Gastrocnemius medialis (tissue), 4 donors: Measurements from ENCODE around the gene WWP2. TPM values are rescaled to one million over a fixed set of nuclear protein-coding genes. Genes with fewer than 3 reads are reported as not detected.
"Not testable (repeated sequence)": the region's sequence is repeated elsewhere in the genome, so short reads cannot be mapped to it uniquely, and the experiment has no call there.

ENCODE experiments used
- ATAC-seq, 2 donors: fragments of 150-250 bp; one replicate each; pipeline ENCODE4 v1.9.1; 2016
- DNase-seq, 2 donors: peaks; one replicate each; pipeline ENCODE4 v3.0.0-alpha.2; 2019
- H3K27ac ChIP-seq, 4 donors: fragments of 200-600 bp; sonication (generic); 1 replicate in 1 of 4; 2 replicates in 3 of 4; pipeline ENCODE4 v1.5.1; 2016 to 2018; ENCODE audit warnings: mild to moderate bottlenecking in 2 of 4, moderate library complexity in 1 of 4
- H3K27me3 ChIP-seq, 3 donors: fragments of 200-600 bp; sonication (generic) in 2 of 3; 1 replicate in 1 of 3; 2 replicates in 2 of 3; pipeline versions ENCODE4 v1.5.1 to v1.6.0; 2016 to 2019; ENCODE audit warnings: mild to moderate bottlenecking in 1 of 3, moderate library complexity in 1 of 3
- H3K36me3 ChIP-seq, 2 donors: fragments of 200-600 bp; sonication (generic) in 1 of 2; one replicate each; pipeline ENCODE4 v1.5.1; 2017 to 2018
- H3K4me1 ChIP-seq, 2 donors: fragments of 200-600 bp; sonication (generic) in 1 of 2; one replicate each; pipeline ENCODE4 v1.5.1; 2016 to 2017; ENCODE audit warnings: mild to moderate bottlenecking in 2 of 2
- H3K4me3 ChIP-seq, 4 donors: fragments of 200-600 bp; sonication (generic) in 3 of 4; 1 replicate in 1 of 4; 2 replicates in 3 of 4; pipeline ENCODE4 v1.5.1; 2016 to 2019; ENCODE audit warnings: mild to moderate bottlenecking in 2 of 4
- H3K9me3 ChIP-seq, 3 donors: fragments of 200-600 bp; sonication (generic) in 2 of 3; 1 replicate in 1 of 3; 2 replicates in 2 of 3; pipeline ENCODE4 v1.5.1; 2016 to 2019
- in situ Hi-C, 4 donors: fragments of 200-750 bp; cut with MboI; loops; one replicate each; pipeline versions ENCODE4 v1.15.0 to v1.8.0; 2017; ENCODE audit warnings: low sequenced_read_pairs in 4 of 4
- intact Hi-C: fragments of 100-400 bp; cut with DNase I; formaldehyde crosslinking; loops from one replicate; pipeline ENCODE4 v1.15.1; 2023; ENCODE audit warnings: low total_unique reads
- total RNA-seq, 4 donors: library from RNA; depleted of rRNA; stranded (reverse); fragments of >200 nt; gene quantifications; one replicate each; pipeline versions ENCODE4 v1.1.0 to v1.2.3, GENCODE V29; 2016

The WWP2 gene
- total RNA-seq, 4 donors from 2014 or later = 29.4 to 35.6 (median 31.8) TPM

DNA sequence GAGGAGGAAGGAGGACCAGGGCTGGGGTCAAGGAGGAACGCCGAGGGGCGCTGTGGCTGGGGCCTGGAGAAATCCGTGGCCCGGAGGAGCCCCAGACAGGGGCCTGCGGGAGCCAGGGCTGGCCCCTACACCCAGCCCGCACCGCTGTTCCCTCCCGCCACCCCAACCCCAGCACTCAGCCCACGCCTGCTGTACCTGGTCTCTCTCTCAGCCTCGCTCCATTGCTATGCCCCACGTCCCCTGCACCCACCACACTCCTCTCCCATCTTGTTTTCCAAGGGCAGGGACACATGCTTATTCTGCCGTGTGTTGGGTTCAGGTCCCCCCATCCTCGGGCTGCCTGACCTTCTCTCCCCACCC lies 189.5 kb downstream of the WWP2 start:
- H3K27ac ChIP-seq, intact Hi-C loops, ATAC-seq, H3K36me3 ChIP-seq, H3K4me1 ChIP-seq, in situ Hi-C loops, H3K4me3 ChIP-seq, DNase-seq, H3K27me3 ChIP-seq, H3K9me3 ChIP-seq: not testable (repeated sequence)

DNA sequence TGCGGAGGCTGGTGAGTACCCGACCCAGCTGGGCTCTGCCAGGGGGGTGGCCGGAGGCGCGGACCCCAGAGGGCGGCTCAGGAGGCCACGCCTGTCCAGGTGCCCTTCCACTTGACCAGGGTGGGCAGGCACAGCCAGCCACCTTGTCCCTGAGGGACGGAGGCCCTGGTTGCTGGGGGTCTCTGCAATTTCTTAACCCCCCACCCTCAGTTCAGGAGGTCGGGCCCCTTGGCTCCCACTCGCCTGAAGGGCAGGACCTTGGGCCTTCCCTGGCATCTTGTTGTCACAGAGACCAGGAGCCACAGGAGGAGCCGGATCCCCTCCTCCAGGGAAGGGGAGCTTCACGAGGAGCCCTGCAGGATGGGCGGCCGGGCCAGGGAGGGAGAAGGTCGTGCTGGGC lies 190.0 kb downstream of the WWP2 start:
- in situ Hi-C loops, H3K36me3 ChIP-seq, H3K4me3 ChIP-seq, intact Hi-C loops, H3K4me1 ChIP-seq, DNase-seq, H3K9me3 ChIP-seq, H3K27ac ChIP-seq, H3K27me3 ChIP-seq, ATAC-seq: not testable (repeated sequence)

DNA sequence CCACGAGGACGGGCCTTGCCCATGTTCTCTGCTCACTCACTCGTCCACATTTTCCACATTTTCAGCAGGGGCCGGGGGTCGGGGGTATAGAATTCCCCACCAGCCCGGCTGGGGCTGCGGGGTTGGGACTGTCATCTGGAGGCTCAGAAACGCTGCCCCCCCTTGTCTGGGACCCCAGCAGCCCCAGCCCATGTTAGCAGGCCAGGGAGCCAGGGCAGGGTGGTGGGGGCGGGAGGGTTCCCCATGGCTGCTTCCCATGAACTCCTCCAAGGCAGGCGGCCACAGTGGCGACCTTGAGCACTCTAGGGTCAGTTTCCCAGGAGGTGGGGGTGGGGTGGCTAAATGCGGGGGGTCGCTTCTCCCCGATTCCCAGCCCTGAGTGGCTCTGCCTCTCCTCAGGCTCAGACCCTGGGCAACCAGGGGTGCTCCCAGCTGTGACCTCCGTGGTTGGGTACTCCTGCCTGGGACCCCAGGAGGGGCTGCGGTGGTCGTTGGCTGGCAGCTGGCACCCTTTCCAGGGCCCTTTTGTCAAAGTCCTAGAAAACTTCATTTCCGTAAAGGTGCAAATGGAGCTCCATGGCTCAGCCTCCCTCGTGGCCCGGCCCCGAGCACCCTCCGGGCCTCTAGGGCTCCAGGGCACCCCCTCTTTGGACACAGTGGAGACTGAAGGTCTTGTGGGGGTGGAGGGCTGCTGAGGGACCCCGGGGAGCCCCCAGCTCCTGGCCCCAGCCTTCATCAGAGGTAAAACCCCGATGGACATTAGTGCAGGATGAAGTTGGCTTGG lies 190.6 kb downstream of the WWP2 start:
- DNase-seq, ATAC-seq, intact Hi-C loops: not testable (repeated sequence)

DNA sequence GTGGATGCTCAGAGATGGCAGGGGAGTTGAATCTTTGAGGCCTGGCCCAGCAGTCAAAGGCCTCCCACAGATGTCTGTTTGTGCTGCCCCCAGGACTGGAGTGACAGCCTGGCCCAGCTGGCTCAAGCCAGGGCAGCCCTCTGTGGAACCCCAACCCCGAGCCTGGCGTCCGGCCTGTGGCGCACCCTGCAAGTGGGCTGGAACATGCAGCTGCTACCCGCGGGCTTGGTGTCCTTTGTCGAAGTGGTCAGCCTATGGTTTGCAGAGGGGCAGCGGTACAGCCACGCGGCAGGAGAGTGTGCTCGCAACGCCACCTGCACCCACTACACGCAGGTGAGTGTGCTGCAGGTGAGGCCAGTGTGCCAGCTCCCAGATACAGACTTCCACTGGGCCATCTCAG lies 192.1 kb downstream of the WWP2 start:
- in situ Hi-C loops, H3K36me3 ChIP-seq, intact Hi-C loops, DNase-seq, H3K9me3 ChIP-seq, H3K4me1 ChIP-seq, H3K27me3 ChIP-seq, H3K27ac ChIP-seq, H3K4me3 ChIP-seq, ATAC-seq: not testable (repeated sequence)

More for the DNA sequence above, 190.6 kb downstream of the WWP2 start:
- H3K4me1 ChIP-seq, H3K27ac ChIP-seq, in situ Hi-C loops, H3K36me3 ChIP-seq, H3K27me3 ChIP-seq, H3K9me3 ChIP-seq, H3K4me3 ChIP-seq: not testable (repeated sequence)

DNA sequence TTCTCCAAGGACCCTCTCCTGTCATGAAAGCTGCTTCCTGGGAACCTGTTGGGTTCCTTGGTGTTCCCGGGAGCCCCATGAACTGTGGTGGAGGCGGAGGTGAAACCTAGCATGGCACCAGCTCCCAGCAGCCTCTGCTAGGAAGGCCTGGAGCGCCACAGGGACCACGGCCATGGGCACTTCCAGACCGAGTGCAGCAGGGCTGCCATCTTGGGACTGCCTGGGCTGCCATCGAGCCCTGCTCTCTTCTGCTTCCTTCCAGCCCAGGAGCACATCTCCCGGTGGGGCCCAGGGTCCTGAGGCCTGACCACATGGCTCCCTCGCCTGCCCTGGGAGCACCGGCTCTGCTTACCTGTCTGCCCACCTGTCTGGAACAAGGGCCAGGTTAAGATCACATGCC lies 201.2 kb downstream of the WWP2 start:
- ATAC-seq, H3K4me1 ChIP-seq, H3K4me3 ChIP-seq, H3K9me3 ChIP-seq, H3K27ac ChIP-seq, in situ Hi-C loops, H3K36me3 ChIP-seq, H3K27me3 ChIP-seq, DNase-seq, intact Hi-C loops: not testable (repeated sequence)

DNA sequence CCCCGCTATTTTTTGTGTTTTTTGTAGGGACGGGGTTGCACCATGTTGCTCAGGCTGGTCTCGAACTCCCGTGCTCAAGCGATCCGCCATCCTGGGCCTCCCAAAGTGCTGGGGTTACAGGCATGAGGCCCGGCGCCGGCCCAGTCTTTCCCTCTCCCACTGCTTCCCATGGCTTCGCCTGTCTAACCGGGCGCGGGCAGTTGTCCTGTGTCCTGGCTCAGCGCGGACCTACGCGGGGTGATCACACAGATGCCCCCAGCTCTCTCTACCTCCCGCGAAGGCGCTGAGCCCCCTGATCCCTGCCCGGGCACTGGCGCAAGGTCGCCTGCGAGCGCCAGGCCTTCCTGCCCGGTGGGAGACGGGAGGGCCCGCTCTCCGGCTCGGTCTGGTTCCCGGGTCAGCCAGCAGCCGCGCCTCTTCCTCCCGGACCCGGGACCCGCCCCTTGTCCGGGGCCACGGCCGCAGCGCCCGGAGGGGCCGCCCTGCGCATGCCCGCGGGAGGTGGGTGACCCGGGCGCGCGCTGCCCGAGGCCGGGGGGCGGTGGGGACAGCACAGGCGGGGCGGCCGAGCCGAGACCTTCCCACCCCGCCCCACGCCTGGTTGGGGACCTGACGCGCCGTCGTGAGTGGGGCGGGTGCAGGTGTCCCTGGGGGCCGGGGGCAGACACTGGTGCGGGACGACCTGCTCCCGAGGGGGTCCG lies 203.0 kb downstream of the WWP2 start:
- intact Hi-C loops, DNase-seq, H3K9me3 ChIP-seq, H3K36me3 ChIP-seq, H3K4me1 ChIP-seq, in situ Hi-C loops, H3K27me3 ChIP-seq: not testable (repeated sequence)
- ATAC-seq = peak; percentile 14 to 58
- H3K4me3 ChIP-seq = peak overlapping the region; percentile 13 to 49 (median 45)
- H3K27ac ChIP-seq = peak overlapping the region in 2 of 4 donors; percentile 21 to 52

DNA sequence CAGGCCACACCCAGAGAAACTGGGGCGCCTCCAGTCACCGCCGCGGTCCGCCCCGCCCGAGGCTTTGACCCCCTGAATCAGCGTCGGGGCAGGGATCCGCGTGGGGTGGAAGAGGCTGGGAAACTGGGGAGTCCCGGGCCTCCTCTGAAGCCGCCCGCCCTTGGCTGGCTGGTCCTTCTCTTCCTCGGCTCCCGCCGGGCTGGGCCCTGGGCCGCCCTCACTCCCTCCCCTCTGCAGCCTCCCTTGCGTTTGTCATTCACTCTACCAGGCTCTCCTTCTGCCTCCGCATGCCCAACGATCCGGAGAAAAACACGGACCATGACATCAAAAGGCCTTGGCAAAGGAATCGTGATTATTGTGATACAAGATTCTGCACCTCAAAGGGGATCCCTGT lies 203.5 kb downstream of the WWP2 start:
- peak; percentile 27 to 48 for ATAC-seq
- H3K4me1 ChIP-seq, H3K9me3 ChIP-seq, in situ Hi-C loops, H3K27me3 ChIP-seq, intact Hi-C loops, DNase-seq, H3K27ac ChIP-seq, H3K36me3 ChIP-seq: not testable (repeated sequence)
- peak overlapping the region in 2 of 4 donors; percentile 49 for H3K4me3 ChIP-seq

DNA sequence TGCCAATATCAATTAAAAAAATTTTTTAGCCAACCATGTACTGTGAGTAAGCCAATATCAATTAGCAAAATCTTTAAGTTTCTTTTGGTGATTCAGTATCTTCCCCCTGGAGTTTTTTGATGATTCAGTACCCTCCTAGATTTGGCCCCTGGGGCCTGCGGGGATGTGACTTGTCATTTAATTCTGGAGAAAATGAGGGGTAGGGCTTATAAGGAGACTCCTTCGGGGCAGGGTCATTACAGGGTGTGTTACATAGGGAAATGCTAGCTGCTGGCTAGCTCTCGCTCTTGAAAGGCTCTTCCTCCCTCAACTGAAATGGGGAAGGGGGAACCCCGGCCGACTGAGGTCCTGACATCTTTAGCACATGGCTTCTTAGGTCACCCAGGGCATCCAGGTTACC lies 205.6 kb downstream of the WWP2 start:
- in situ Hi-C loops, H3K36me3 ChIP-seq, H3K4me1 ChIP-seq, H3K4me3 ChIP-seq, H3K27ac ChIP-seq, H3K27me3 ChIP-seq, ATAC-seq, DNase-seq, H3K9me3 ChIP-seq, intact Hi-C loops: not testable (repeated sequence)

DNA sequence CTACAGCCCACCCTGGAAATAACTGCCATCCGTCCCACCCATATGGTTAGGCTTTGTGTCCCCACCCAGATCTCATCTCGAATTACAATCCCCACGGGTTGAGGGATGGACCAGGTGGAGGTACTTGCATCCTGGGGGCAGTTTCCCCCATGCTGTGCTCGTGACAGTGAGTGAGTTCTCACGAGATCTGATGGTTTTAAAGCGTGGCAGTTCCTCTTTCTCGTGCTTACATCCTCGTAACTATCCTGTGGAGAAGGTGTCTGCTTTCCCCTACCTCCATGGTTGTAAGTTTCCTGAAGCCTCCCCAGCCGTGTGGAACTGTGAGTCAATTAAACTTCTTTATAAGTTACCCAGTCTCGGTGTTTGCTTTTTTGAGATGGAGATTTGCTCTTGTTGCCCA lies 206.0 kb downstream of the WWP2 start:
- H3K4me1 ChIP-seq, H3K27me3 ChIP-seq, H3K27ac ChIP-seq, H3K4me3 ChIP-seq, intact Hi-C loops, H3K9me3 ChIP-seq, DNase-seq, H3K36me3 ChIP-seq, ATAC-seq, in situ Hi-C loops: not testable (repeated sequence)

DNA sequence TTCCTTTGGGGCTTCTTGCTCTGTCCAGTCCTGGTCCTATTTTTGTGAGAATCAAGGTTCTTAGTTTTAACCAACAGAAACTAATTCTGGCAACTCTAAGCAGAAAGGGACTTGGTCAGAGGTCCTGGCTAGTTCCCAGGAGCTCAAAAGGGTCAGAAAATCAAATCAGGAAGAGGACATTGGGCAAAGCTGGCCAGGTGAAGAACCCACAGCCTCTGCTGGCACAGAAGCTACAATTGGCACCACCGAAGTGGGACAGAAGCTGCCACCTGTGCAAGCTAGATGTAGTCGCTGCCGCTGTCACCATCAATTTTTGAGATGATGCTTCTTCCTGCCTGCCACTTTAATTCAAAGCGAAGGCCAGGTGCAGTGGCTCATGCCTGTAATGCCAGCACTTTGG lies 207.5 kb downstream of the WWP2 start:
- DNase-seq, ATAC-seq, H3K27ac ChIP-seq, H3K4me3 ChIP-seq, in situ Hi-C loops, H3K36me3 ChIP-seq, intact Hi-C loops, H3K9me3 ChIP-seq, H3K4me1 ChIP-seq, H3K27me3 ChIP-seq: not testable (repeated sequence)

DNA sequence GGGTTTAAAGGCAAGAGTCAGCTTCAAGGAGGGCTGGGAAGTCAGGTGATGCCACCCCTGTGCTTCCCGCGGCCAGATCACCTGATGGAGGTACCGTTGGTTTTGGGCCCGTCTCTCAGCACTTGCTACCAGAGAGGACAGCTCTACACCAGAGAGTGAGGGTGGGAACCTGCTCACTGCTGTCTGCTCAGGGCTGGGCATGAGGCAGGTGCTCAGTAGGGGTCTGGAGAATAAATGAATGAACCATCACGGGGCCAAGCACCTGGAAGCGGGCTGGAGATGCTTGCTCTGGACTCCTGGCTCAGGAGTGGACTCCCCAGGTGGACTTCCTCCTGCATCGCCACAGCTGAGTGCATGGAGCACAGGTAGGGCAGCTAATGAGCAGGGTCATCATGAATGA lies 210.0 kb downstream of the WWP2 start:
- H3K9me3 ChIP-seq, H3K36me3 ChIP-seq, H3K4me1 ChIP-seq, DNase-seq, H3K27ac ChIP-seq, intact Hi-C loops, H3K4me3 ChIP-seq, H3K27me3 ChIP-seq, ATAC-seq, in situ Hi-C loops: not testable (repeated sequence)

DNA sequence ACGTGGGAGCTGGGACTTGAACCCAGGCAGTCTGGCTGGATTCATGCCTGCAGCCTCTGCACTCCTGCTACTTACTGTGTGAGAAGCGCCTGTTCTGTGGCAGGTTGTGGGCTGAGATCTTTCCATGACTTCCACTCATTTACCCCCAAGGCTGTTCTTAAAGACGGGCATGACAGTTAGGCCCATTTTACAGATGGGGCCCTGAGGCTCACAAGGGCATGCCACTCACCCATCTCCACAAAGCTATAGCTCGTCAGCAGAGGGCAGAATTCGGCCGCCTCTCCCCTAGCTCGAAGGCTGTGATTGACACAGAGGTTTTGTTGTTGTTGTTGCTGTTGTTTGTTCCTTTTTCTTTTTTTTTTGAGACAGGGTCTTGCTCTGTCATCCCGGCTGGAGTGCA lies 210.8 kb downstream of the WWP2 start:
- H3K36me3 ChIP-seq, H3K27ac ChIP-seq, H3K4me1 ChIP-seq, ATAC-seq, in situ Hi-C loops, H3K9me3 ChIP-seq, H3K4me3 ChIP-seq, H3K27me3 ChIP-seq, intact Hi-C loops, DNase-seq: not testable (repeated sequence)
